ENCODE results near the gene LPGAT1. TPM values are rescaled to one million over a fixed set of nuclear protein-coding genes. Genes with fewer than 3 reads are reported as not detected.

LPGAT1 gene
- total RNA-seq, 1 experiment from 2014 or later: 53.3 TPM

DNA sequence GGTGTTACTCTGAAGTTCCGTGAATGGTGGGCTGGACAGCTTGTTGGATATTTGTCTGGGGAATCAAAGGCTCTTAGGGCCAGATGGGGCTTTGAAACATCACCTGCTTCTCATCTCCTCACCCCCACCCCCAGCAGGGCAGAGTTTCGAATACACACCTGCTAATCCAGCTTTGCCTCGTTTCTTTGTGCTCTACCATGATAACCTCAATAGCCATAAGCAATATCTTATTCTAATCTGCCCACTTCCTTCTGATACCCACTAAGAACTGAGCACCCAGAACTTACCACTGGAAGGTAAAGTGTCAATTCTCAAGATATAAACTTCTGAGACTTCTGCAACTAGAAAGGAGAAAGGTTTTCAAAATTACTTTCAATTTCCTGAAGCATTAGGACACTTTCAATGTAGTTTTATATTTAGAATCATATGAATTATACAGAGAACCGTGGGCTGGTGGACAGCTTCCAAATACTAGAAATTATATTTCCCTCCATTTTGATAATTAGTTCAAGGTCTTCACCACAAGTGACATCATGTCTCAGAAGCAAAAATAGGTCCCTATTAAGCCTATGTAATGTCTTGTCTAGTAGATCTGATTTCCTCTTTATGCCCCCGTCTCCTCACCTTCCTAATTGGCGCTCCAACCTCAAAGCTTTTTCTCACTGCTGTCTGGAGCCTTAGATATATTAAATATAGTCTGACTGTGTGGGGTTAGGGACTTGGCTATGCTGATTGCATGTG lies 90.7 kb downstream of the LPGAT1 start:
- Histone ChIP-seq H4K20me1 (ENCODE audit: insufficient read depth, low read depth, low read length) (no peaks in the 10 kb centered on the region), H3K9me3 (ENCODE audit: low read length) (no peaks in the 10 kb centered on the region), H3K4me1 (ENCODE audit: low read length) (peaks cover 12% of the 10 kb centered on the region), H3K27me3 (ENCODE audit: low read length) (no peaks in the 10 kb centered on the region), H3K36me3 (ENCODE audit: insufficient read depth, low read length) (no peaks in the 10 kb centered on the region), H3K4me3 (ENCODE audit: low read length) (no peak overlapping the region), H3K79me2 (ENCODE audit: low read length) (no peaks in the 10 kb centered on the region), H3K9me2 (replicated peaks; ENCODE audit: insufficient read depth, low read length) (no peaks in the 10 kb centered on the region), H3K27ac (ENCODE audit: low read length) (no peak overlapping the region), H3K9ac (ENCODE audit: low read length) (no peak overlapping the region), H3K4me2 (ENCODE audit: low read depth, low read length, poor library complexity, severe bottlenecking) (no peak overlapping the region), H2AFZ (ENCODE audit: low read length) (no peak overlapping the region)
- no peak for DNase-seq

- DNase-seq: no peak
- Histone ChIP-seq H3K27me3 (ENCODE audit: low read length) (no peaks in the 10 kb centered on the region), H3K9me2 (replicated peaks; ENCODE audit: insufficient read depth, low read length) (no peaks in the 10 kb centered on the region), H2AFZ (ENCODE audit: low read length) (no peak overlapping the region), H3K36me3 (ENCODE audit: insufficient read depth, low read length) (no peaks in the 10 kb centered on the region), H3K4me2 (ENCODE audit: low read depth, low read length, poor library complexity, severe bottlenecking) (no peak overlapping the region), H3K79me2 (ENCODE audit: low read length) (no peaks in the 10 kb centered on the region), H3K9ac (ENCODE audit: low read length) (no peak overlapping the region), H3K4me1 (ENCODE audit: low read length) (peaks cover 12% of the 10 kb centered on the region), H3K9me3 (ENCODE audit: low read length) (no peaks in the 10 kb centered on the region), H4K20me1 (ENCODE audit: insufficient read depth, low read depth, low read length) (no peaks in the 10 kb centered on the region), H3K4me3 (ENCODE audit: low read length) (no peak overlapping the region), H3K27ac (ENCODE audit: low read length) (no peak overlapping the region)
Measured at GRCh38 chr1:211738691-211739301, 91.8 kb downstream of the LPGAT1 start.

DNA sequence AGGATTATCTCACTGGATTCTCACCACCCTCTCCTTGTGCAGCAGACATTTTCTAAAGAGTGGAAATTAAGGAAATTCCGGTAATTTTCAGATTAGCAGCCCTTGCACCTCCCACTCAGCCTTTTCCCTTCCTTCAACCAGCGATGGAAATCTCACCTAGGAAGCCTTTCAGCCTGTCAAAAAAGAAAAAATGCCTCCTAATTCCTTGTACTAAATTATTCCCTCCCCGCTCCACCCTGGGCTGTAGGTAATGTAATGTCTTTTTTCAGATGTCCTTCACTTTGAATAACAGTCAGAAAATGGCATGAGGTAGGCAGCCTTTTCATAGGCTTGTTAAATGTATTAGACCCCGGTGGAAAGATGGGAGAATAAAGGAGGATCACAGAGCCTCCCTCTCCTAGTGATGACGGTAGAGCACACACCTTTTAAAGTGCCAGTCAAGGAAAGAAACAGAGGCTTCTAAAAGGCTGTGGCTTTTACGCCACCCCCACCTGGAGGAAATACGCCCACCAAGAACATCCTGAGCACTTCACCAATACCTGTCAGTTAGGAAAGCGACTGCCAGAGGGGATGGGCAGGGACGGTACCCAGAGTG lies 92.4 kb downstream of the LPGAT1 start:
- DNase-seq: no peak
- Histone ChIP-seq H3K9me2 (replicated peaks; ENCODE audit: insufficient read depth, low read length) (no peaks in the 10 kb centered on the region), H3K36me3 (ENCODE audit: insufficient read depth, low read length) (no peaks in the 10 kb centered on the region), H3K79me2 (ENCODE audit: low read length) (no peaks in the 10 kb centered on the region), H3K4me2 (ENCODE audit: low read depth, low read length, poor library complexity, severe bottlenecking) (no peak overlapping the region), H3K27me3 (ENCODE audit: low read length) (no peaks in the 10 kb centered on the region), H2AFZ (ENCODE audit: low read length) (no peak overlapping the region), H3K4me3 (ENCODE audit: low read length) (no peak overlapping the region), H4K20me1 (ENCODE audit: insufficient read depth, low read depth, low read length) (no peaks in the 10 kb centered on the region), H3K9ac (ENCODE audit: low read length) (no peak overlapping the region), H3K4me1 (ENCODE audit: low read length) (peaks cover 12% of the 10 kb centered on the region), H3K27ac (ENCODE audit: low read length) (no peak overlapping the region), H3K9me3 (ENCODE audit: low read length) (no peaks in the 10 kb centered on the region)

DNA sequence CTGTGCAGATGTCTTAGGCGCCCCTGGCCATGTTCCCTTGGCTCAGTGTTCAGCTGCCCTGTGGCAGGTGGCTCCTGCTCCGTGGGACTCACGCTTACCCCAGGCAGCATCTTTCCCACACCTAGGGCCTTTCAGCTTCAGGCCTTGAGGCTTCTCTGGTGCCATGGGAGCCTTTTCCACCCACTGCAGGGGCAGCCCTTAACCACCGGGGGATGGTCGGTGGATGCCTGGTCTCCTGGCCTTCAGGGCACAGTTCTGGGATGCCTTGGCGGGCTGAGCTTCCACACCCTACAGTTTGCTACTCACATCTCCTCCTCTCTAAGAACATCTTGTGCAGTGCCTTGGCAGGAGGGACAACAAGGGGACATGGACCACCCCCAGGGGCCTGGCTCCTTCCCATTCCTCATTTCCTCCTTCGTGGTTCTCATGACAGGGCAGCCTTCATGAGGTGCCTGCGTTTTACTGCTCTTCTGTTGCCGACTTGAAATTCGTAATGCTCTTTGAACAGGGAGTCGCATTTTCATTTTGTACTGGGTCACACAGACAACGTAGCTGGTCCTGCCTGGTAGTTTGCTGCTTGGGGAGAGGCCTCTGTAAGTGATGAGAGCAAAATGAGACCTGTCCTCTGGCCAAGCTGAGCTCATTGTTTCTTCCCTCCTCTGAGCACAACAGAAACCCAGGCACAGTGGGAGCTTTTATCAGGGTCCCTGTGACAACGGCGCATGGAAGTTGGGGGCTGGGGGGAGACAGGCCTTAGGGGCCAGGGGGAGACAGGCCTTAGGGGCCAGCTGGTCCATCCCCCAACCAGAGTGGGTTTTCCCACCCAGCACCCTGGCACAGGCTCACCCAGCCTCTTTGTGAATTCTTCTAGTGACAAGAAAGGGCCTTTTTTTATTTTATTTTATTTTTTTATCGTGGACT lies 93.2 kb downstream of the LPGAT1 start:
- Histone ChIP-seq H3K9me2 (replicated peaks; ENCODE audit: insufficient read depth, low read length) (no peaks in the 10 kb centered on the region), H3K27ac (ENCODE audit: low read length) (no peak overlapping the region), H3K79me2 (ENCODE audit: low read length) (no peaks in the 10 kb centered on the region), H3K4me3 (ENCODE audit: low read length) (no peak overlapping the region), H3K4me2 (ENCODE audit: low read depth, low read length, poor library complexity, severe bottlenecking) (no peak overlapping the region), H3K9ac (ENCODE audit: low read length) (no peak overlapping the region), H3K4me1 (ENCODE audit: low read length) (peaks cover 18% of the 10 kb centered on the region), H4K20me1 (ENCODE audit: insufficient read depth, low read depth, low read length) (no peaks in the 10 kb centered on the region), H3K36me3 (ENCODE audit: insufficient read depth, low read length) (no peaks in the 10 kb centered on the region), H3K9me3 (ENCODE audit: low read length) (no peaks in the 10 kb centered on the region), H2AFZ (ENCODE audit: low read length) (no peak overlapping the region), H3K27me3 (ENCODE audit: low read length) (no peaks in the 10 kb centered on the region)
- no peak for DNase-seq

DNA sequence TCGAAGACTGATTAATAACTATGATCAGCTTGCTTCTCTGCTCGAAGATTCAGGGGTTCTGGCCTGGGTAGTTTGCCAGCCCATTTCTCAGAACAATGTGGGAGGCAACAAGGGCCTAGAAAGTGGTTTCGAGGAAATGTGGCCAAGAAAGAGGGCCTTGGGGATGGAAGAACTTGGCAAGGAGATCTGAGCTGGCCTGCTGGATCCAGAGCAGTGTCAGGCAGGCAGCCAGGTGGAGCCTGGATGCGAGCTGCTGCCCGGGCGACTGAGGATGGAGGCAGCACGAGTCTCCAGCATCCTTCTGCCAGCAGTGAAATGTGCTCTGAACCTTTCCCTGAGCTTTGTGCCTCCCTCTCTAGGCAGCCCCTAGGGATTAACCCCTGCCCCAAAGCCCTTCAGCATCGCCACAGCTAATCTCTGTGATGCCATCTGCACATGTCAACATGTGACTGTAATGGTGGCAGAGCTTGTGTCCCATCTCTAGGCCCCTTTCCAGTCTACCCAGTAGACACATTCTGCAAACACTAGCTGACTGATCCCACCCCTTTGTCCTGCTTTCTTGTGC lies 94.1 kb downstream of the LPGAT1 start:
- H3K9me3 ChIP-seq (ENCODE audit: low read length): no peaks in the 10 kb centered on the region

DNA sequence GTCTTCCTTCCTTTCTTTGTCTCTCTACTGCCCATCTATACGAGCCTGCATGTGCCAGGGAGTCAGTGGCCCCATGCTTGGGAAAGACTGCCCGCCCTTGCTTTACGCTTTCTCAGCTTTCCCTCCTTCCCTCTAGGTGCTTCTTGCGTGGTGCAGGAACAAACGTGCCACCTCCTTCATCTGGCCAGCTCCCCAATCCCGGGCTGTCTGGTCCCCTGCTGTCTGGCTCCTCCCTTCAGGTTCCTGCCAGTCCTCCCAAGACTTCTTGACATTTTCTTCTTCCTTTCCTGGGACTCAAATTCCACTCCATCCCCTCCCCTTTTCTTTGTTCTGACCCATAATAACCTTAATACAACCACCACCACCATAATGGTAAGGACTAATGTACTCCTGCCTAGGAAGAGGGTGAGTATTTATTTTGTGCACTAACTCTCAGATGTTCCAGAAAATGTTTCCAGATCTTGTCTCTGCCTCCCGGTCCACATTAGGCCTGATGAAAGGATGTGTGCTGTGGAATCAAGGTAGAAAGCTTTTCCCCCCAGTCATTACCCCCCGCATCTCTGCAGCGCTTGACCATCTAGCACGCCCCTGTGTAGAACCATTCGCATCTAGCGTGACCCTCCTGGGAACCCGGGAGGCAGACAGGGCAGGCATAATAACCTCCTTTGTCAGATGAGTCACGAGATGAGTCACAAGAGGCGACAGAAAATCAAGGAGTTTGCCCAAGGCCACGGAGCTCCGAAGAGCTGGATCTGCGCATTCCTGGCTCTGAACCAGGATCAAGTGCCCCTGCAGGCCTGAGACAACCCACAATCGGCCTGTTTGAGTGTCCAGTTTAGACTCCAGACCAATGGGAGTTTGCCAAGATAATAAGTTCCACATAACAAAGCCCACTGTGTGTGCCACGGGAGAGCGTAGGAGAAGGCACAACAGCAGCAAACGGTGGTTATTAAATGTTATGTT lies 95.1 kb downstream of the LPGAT1 start:
- no peaks in the 10 kb centered on the region for H4K20me1 ChIP-seq (ENCODE audit: insufficient read depth, low read depth, low read length)
- H3K4me2 ChIP-seq (ENCODE audit: low read depth, low read length, poor library complexity, severe bottlenecking): no peak overlapping the region
- no peaks in the 10 kb centered on the region for H3K9me3 ChIP-seq (ENCODE audit: low read length)
- no peaks in the 10 kb centered on the region for H3K9me2 ChIP-seq (replicated peaks; ENCODE audit: insufficient read depth, low read length)
- H3K4me3 ChIP-seq (ENCODE audit: low read length): no peak overlapping the region
- no peak overlapping the region for H3K9ac ChIP-seq (ENCODE audit: low read length)
- DNase-seq: no peak
- H3K36me3 ChIP-seq (ENCODE audit: insufficient read depth, low read length): no peaks in the 10 kb centered on the region
- no peaks in the 10 kb centered on the region for H3K27me3 ChIP-seq (ENCODE audit: low read length)
- H3K27ac ChIP-seq (ENCODE audit: low read length): no peak overlapping the region
- peaks cover 33% of the 10 kb centered on the region for H3K4me1 ChIP-seq (ENCODE audit: low read length)
- H2AFZ ChIP-seq (ENCODE audit: low read length): no peak overlapping the region
- no peaks in the 10 kb centered on the region for H3K79me2 ChIP-seq (ENCODE audit: low read length)

More for the DNA sequence above, 94.1 kb downstream of the LPGAT1 start:
- Histone ChIP-seq H3K4me3 (ENCODE audit: low read length) (no peak overlapping the region), H3K4me2 (ENCODE audit: low read depth, low read length, poor library complexity, severe bottlenecking) (no peak overlapping the region), H3K9ac (ENCODE audit: low read length) (no peak overlapping the region), H3K36me3 (ENCODE audit: insufficient read depth, low read length) (no peaks in the 10 kb centered on the region), H2AFZ (ENCODE audit: low read length) (no peak overlapping the region), H4K20me1 (ENCODE audit: insufficient read depth, low read depth, low read length) (no peaks in the 10 kb centered on the region), H3K79me2 (ENCODE audit: low read length) (no peaks in the 10 kb centered on the region), H3K27ac (ENCODE audit: low read length) (no peak overlapping the region), H3K9me2 (replicated peaks; ENCODE audit: insufficient read depth, low read length) (no peaks in the 10 kb centered on the region), H3K4me1 (ENCODE audit: low read length) (peaks cover 28% of the 10 kb centered on the region), H3K27me3 (ENCODE audit: low read length) (no peaks in the 10 kb centered on the region)
- DNase-seq: no peak

- Histone ChIP-seq H3K4me3 (ENCODE audit: low read length) (no peak overlapping the region), H3K27ac (ENCODE audit: low read length) (no peak overlapping the region), H3K4me1 (ENCODE audit: low read length) (peaks cover 32% of the 10 kb centered on the region), H2AFZ (ENCODE audit: low read length) (no peak overlapping the region), H3K9ac (ENCODE audit: low read length) (no peak overlapping the region), H4K20me1 (ENCODE audit: insufficient read depth, low read depth, low read length) (no peaks in the 10 kb centered on the region), H3K4me2 (ENCODE audit: low read depth, low read length, poor library complexity, severe bottlenecking) (no peak overlapping the region), H3K27me3 (ENCODE audit: low read length) (no peaks in the 10 kb centered on the region), H3K36me3 (ENCODE audit: insufficient read depth, low read length) (no peaks in the 10 kb centered on the region), H3K9me3 (ENCODE audit: low read length) (no peaks in the 10 kb centered on the region), H3K9me2 (replicated peaks; ENCODE audit: insufficient read depth, low read length) (no peaks in the 10 kb centered on the region), H3K79me2 (ENCODE audit: low read length) (no peaks in the 10 kb centered on the region)
- DNase-seq: no peak
Measured at GRCh38 chr1:211734791-211735190, 95.8 kb downstream of the LPGAT1 start.

Data from Karpas-422 (cell line).